HCT116 (cell line): ENCODE results near the gene SRRM2.

ENCODE experiments used
- SRF ChIP-seq: IDR thresholded peaks from 2 replicates; pipeline ENCODE4 v1.6.1; 2012; ENCODE audit warnings: low read depth
- TF ChIP-seq, protein P1 (sequence below), 3 experiments: fragments of 200-600 bp in 1 of 3; sonication (generic) in 1 of 3; IDR thresholded peaks in 2 of 3; conservative IDR thresholded peaks in 1 of 3; 2 replicates each; pipeline ENCODE4 v1.5.1; 2012 to 2017; ENCODE audit warnings: low read depth in 2 of 3, low read length in 2 of 3, antibody characterized with exemption in 1 of 3, borderline replicate concordance in 1 of 3, control low read depth in 1 of 3, mild to moderate bottlenecking in 1 of 3, mixed read lengths in 1 of 3, mixed run types in 1 of 3, moderate library complexity in 1 of 3; ENCODE audit not compliant: insufficient read depth in 1 of 3
- TF ChIP-seq, protein P2 (sequence below): IDR thresholded peaks from 2 replicates; pipeline ENCODE4 v1.6.1; 2012; ENCODE audit warnings: low read depth
- TF ChIP-seq, protein P3 (sequence below): IDR thresholded peaks from 2 replicates; pipeline ENCODE4 v1.6.1; 2012

DNA sequence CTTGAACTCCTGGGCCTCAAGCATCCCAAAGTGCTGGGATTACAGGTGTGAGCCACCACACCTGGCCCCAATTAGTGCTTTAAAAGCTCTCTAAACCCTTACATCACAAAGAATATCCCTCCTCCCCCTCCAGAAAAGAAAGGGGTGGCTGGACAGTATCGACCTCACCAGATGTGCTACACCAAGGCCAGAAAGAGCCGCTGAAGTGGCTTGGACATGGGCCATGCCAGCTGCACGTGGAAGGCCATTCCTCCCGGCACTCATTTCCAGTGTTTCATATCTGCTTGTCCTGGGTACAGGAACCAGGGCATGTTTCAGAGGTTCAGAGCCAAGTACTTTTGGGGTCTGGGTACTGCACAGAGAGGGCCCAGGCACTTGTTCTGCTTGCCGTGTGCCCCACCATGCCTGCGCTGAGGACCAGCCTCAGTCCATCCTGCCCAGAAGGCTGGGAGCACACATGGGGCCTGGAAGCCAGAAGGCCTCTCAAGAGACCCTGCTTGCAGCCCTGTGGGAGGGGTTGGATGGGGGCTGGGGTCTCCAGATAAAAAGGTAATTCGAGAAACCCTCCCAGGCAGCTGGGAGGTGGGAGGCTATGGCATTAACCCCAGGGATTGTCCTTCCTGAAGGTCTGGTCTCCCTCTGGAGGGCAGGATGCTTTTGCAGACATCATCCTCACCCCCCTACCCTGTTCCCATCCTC, 3.5 kb upstream of the SRRM2 start:
- TF ChIP-seq, protein P1, sequence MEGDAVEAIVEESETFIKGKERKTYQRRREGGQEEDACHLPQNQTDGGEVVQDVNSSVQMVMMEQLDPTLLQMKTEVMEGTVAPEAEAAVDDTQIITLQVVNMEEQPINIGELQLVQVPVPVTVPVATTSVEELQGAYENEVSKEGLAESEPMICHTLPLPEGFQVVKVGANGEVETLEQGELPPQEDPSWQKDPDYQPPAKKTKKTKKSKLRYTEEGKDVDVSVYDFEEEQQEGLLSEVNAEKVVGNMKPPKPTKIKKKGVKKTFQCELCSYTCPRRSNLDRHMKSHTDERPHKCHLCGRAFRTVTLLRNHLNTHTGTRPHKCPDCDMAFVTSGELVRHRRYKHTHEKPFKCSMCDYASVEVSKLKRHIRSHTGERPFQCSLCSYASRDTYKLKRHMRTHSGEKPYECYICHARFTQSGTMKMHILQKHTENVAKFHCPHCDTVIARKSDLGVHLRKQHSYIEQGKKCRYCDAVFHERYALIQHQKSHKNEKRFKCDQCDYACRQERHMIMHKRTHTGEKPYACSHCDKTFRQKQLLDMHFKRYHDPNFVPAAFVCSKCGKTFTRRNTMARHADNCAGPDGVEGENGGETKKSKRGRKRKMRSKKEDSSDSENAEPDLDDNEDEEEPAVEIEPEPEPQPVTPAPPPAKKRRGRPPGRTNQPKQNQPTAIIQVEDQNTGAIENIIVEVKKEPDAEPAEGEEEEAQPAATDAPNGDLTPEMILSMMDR (IDR thresholded peaks at IDR 0.05 in 2 of 3, conservative IDR thresholded peaks at IDR 0.05 in 1 of 3; ENCODE audit: borderline replicate concordance in 1 of 3, insufficient read depth in 1 of 3, low read depth in 2 of 3, low read length in 2 of 3) = no peak
- TF ChIP-seq, protein P2, sequence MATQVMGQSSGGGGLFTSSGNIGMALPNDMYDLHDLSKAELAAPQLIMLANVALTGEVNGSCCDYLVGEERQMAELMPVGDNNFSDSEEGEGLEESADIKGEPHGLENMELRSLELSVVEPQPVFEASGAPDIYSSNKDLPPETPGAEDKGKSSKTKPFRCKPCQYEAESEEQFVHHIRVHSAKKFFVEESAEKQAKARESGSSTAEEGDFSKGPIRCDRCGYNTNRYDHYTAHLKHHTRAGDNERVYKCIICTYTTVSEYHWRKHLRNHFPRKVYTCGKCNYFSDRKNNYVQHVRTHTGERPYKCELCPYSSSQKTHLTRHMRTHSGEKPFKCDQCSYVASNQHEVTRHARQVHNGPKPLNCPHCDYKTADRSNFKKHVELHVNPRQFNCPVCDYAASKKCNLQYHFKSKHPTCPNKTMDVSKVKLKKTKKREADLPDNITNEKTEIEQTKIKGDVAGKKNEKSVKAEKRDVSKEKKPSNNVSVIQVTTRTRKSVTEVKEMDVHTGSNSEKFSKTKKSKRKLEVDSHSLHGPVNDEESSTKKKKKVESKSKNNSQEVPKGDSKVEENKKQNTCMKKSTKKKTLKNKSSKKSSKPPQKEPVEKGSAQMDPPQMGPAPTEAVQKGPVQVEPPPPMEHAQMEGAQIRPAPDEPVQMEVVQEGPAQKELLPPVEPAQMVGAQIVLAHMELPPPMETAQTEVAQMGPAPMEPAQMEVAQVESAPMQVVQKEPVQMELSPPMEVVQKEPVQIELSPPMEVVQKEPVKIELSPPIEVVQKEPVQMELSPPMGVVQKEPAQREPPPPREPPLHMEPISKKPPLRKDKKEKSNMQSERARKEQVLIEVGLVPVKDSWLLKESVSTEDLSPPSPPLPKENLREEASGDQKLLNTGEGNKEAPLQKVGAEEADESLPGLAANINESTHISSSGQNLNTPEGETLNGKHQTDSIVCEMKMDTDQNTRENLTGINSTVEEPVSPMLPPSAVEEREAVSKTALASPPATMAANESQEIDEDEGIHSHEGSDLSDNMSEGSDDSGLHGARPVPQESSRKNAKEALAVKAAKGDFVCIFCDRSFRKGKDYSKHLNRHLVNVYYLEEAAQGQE = no peak
- TF ChIP-seq, protein P3, sequence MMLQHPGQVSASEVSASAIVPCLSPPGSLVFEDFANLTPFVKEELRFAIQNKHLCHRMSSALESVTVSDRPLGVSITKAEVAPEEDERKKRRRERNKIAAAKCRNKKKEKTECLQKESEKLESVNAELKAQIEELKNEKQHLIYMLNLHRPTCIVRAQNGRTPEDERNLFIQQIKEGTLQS = no peak
- no peak for TF ChIP-seq SRF
